Lower leg skin (tissue), 3 donors: ENCODE data around the gene SYNGR4.

Experiments used
- POLR2A ChIP-seq, 2 donors: fragments of 450-650 bp; IDR thresholded peaks; one replicate each; pipeline ENCODE4 v1.6.1; 2016 to 2017; ENCODE audit warnings: antibody characterized with exemption in 2 of 2, mild to moderate bottlenecking in 1 of 2, moderate library complexity in 1 of 2
- TF ChIP-seq, protein P1 (sequence below), 3 donors: fragments of 450-650 bp; IDR thresholded peaks; one replicate each; pipeline ENCODE4 v1.5.1; 2016; ENCODE audit warnings: antibody characterized with exemption in 3 of 3, mild to moderate bottlenecking in 3 of 3, moderate library complexity in 2 of 3

DNA sequence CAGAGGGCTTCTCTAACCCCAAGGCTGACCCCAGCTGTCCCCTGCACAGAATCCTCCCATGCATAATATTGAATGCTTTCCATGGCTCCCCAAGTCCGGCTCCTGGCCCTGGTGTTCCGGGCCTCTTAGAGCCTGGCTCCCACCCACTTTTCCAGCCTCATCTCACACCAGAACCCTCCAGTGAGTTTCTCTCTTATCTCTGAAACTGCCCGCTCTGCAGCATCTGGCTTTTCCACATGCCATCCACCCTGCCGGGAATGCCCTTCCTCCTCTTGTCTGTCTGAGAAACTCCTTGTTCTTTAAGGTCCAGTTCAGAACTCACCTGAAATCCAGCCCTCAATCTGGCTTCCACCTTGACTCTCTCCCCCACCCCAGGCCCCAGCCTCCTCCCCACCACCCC is 6.8 kb downstream of the SYNGR4 start:
- TF ChIP-seq, protein P1, sequence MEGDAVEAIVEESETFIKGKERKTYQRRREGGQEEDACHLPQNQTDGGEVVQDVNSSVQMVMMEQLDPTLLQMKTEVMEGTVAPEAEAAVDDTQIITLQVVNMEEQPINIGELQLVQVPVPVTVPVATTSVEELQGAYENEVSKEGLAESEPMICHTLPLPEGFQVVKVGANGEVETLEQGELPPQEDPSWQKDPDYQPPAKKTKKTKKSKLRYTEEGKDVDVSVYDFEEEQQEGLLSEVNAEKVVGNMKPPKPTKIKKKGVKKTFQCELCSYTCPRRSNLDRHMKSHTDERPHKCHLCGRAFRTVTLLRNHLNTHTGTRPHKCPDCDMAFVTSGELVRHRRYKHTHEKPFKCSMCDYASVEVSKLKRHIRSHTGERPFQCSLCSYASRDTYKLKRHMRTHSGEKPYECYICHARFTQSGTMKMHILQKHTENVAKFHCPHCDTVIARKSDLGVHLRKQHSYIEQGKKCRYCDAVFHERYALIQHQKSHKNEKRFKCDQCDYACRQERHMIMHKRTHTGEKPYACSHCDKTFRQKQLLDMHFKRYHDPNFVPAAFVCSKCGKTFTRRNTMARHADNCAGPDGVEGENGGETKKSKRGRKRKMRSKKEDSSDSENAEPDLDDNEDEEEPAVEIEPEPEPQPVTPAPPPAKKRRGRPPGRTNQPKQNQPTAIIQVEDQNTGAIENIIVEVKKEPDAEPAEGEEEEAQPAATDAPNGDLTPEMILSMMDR (IDR thresholded peaks at IDR 0.05), result no peak
- TF ChIP-seq POLR2A (IDR thresholded peaks at IDR 0.05), result no peak
